Lower leg skin (tissue), 3 donors: Measurements from ENCODE around the gene GHRL.

Experiments used
- POLR2A ChIP-seq, 2 donors: fragments of 450-650 bp; IDR thresholded peaks; one replicate each; pipeline ENCODE4 v1.6.1; 2016 to 2017; ENCODE audit warnings: antibody characterized with exemption in 2 of 2, mild to moderate bottlenecking in 1 of 2, moderate library complexity in 1 of 2
- TF ChIP-seq, protein P1 (sequence below), 3 donors: fragments of 450-650 bp; IDR thresholded peaks; one replicate each; pipeline ENCODE4 v1.5.1; 2016; ENCODE audit warnings: antibody characterized with exemption in 3 of 3, mild to moderate bottlenecking in 3 of 3, moderate library complexity in 2 of 3

- TF ChIP-seq, protein P1, sequence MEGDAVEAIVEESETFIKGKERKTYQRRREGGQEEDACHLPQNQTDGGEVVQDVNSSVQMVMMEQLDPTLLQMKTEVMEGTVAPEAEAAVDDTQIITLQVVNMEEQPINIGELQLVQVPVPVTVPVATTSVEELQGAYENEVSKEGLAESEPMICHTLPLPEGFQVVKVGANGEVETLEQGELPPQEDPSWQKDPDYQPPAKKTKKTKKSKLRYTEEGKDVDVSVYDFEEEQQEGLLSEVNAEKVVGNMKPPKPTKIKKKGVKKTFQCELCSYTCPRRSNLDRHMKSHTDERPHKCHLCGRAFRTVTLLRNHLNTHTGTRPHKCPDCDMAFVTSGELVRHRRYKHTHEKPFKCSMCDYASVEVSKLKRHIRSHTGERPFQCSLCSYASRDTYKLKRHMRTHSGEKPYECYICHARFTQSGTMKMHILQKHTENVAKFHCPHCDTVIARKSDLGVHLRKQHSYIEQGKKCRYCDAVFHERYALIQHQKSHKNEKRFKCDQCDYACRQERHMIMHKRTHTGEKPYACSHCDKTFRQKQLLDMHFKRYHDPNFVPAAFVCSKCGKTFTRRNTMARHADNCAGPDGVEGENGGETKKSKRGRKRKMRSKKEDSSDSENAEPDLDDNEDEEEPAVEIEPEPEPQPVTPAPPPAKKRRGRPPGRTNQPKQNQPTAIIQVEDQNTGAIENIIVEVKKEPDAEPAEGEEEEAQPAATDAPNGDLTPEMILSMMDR (IDR thresholded peaks at IDR 0.05) = no peak
- TF ChIP-seq POLR2A (IDR thresholded peaks at IDR 0.05) = no peak
Observed at GRCh38 chr3:10269443-10269842, 23.3 kb downstream of the GHRL start.
